Osteoblast (primary cell): ENCODE data around the gene TMC5. TPM values are rescaled to one million over a fixed set of nuclear protein-coding genes. Genes with fewer than 3 reads are reported as not detected.

Experiments used
- DNase-seq: peaks from one replicate; pipeline ENCODE4 v3.0.0; 2011; ENCODE audit warnings: low spot score, mixed read lengths; ENCODE audit not compliant: insufficient read length; ENCODE audit errors: missing footprints
- H2AFZ ChIP-seq: 2 replicates; pipeline ENCODE4 v1.6.0; 2011; ENCODE audit warnings: mild to moderate bottlenecking, low read length
- H3K27ac ChIP-seq: 2 replicates; pipeline ENCODE4 v1.5.1; 2011; ENCODE audit warnings: mild to moderate bottlenecking, low read depth, low read length, moderate library complexity
- H3K27me3 ChIP-seq: 2 replicates; pipeline ENCODE4 v1.6.0; 2012; ENCODE audit warnings: mild to moderate bottlenecking, control low read depth, inconsistent platforms, low read length, moderate library complexity; ENCODE audit not compliant: insufficient read depth
- H3K36me3 ChIP-seq: 2 replicates; pipeline ENCODE4 v1.5.1; 2011; ENCODE audit warnings: mild to moderate bottlenecking, low read length, control low read depth, moderate library complexity; ENCODE audit not compliant: insufficient read depth
- H3K4me1 ChIP-seq: 2 replicates; pipeline ENCODE4 v1.5.1; 2011; ENCODE audit warnings: mild to moderate bottlenecking, low read length, control low read depth, moderate library complexity; ENCODE audit not compliant: insufficient read depth
- H3K4me2 ChIP-seq: 2 replicates; pipeline ENCODE4 v1.6.0; 2011; ENCODE audit warnings: mild to moderate bottlenecking, low read length; ENCODE audit not compliant: insufficient read depth
- H3K4me3 ChIP-seq: fragments of 200-600 bp; sonication (generic); 3 replicates; pipeline ENCODE4 v1.5.1; 2012; ENCODE audit warnings: mild to moderate bottlenecking, low read length, inconsistent platforms; ENCODE audit not compliant: insufficient read depth
- H3K79me2 ChIP-seq: 2 replicates; pipeline ENCODE4 v1.6.0; 2012; ENCODE audit warnings: mild to moderate bottlenecking, low read length, control low read depth, inconsistent platforms; ENCODE audit not compliant: insufficient read depth
- H3K9me3 ChIP-seq: 2 replicates; pipeline ENCODE4 v1.5.1; 2011; ENCODE audit warnings: low read depth, low read length, control low read depth
- H4K20me1 ChIP-seq: 2 replicates; pipeline ENCODE4 v1.6.0; 2012; ENCODE audit warnings: mild to moderate bottlenecking, low read length, control low read depth; ENCODE audit not compliant: insufficient read depth
- CTCF ChIP-seq: IDR thresholded peaks from 2 replicates; pipeline ENCODE4 v1.5.1; 2011; ENCODE audit warnings: mild to moderate bottlenecking, low read depth, low read length, moderate library complexity; ENCODE audit errors: extremely low read depth
- total RNA-seq: library from RNA; depleted of rRNA; stranded (reverse); fragments of >200 nt; gene quantifications from 2 replicates; pipeline ENCODE4 v1.2.3, GENCODE V29; 2012

The TMC5 gene
- total RNA-seq, 1 donor = under 0.01 TPM

GRCh38 chr16:19548144-19548543, 130.5 kb downstream of the TMC5 start:
- H3K36me3 ChIP-seq = peaks cover 13% of the 10 kb centered on the region
- H3K4me1 ChIP-seq = no peaks in the 10 kb centered on the region
- no peak for DNase-seq
- H3K27me3 ChIP-seq = no peaks in the 10 kb centered on the region
- H3K9me3 ChIP-seq = no peaks in the 10 kb centered on the region
- no peak overlapping the region for H3K4me3 ChIP-seq
- no peak overlapping the region for H2AFZ ChIP-seq
- H3K27ac ChIP-seq = no peak overlapping the region
- no peaks in the 10 kb centered on the region for H4K20me1 ChIP-seq
- no peaks in the 10 kb centered on the region for H3K79me2 ChIP-seq
- TF ChIP-seq CTCF = no peak
- no peak overlapping the region for H3K4me2 ChIP-seq

Other genes starting within 250 kb of the TMC5 start
- under 0.01 and 0.29 TPM in 2 replicates for gene SYT17, start 249.6 kb upstream of the TMC5 start, total RNA-seq
- gene CLEC19A, start 132.2 kb upstream of the TMC5 start, total RNA-seq = not detected in 2 replicates
- 74.3 and 77.1 TPM in 2 replicates for gene GDE1, start 104.2 kb downstream of the TMC5 start, total RNA-seq
- 8.3 and 11.8 TPM in 2 replicates for gene CCP110, start 106.1 kb downstream of the TMC5 start, total RNA-seq
- 64.8 and 65.7 TPM in 2 replicates for gene VPS35L, start 137.8 kb downstream of the TMC5 start, total RNA-seq